ENCODE measurements around the gene FECH. TPM values are rescaled to one million over a fixed set of nuclear protein-coding genes. Genes with fewer than 3 reads are reported as not detected.

FECH gene
- total RNA-seq, 1 experiment from 2014 or later, result 24.1 TPM

DNA sequence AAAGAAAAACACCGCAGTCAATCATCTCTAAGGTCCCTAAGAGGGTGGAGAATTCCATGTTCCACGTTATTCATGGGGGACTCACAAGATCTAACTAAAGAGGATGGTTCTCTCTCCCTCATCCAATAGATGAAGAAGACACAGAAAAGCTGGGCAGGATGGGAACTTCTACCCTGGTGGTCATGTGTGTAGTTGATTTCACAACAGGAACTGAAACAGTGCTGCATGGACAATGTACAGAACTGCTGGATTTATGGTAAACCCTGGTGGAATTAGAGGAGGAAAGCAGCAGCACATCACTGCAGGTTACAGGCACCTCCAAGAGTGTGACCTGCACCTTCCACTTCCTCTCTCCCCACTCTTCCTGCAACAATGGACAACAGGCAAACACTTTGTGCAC, 31.4 kb downstream of the FECH start:
- Mint-ChIP-seq H3K36me3 (ENCODE audit: insufficient read depth in 1 of 3, low read depth in 3 of 3) (peaks cover 4 to 26% (median 23%) of the 10 kb centered on the region in 3 experiments), H3K27me3 (ENCODE audit: low read depth) (no peaks in the 10 kb centered on the region), H3K27ac (no peak overlapping the region), H3K4me3 (no peak overlapping the region), H3K9me3 (no peaks in the 10 kb centered on the region), H3K4me1 (no peaks in the 10 kb centered on the region)
- no peak overlapping the region for H2BK5ac ChIP-seq (ENCODE audit: insufficient read length, low read length)
- no peak overlapping the region for H3K27ac ChIP-seq (ENCODE audit: insufficient read length, low read depth, low read length)
- no peaks in the 10 kb centered on the region for H3K27me3 ChIP-seq (ENCODE audit: insufficient read depth, low read length)
- H3K4ac ChIP-seq (ENCODE audit: low read depth, low read length), result no peak overlapping the region
- H2BK12ac ChIP-seq (ENCODE audit: insufficient read length, low read depth, low read length), result no peak overlapping the region
- H2AFZ ChIP-seq (ENCODE audit: low read length), result no peak overlapping the region
- no peaks in the 10 kb centered on the region for H3K79me2 ChIP-seq (ENCODE audit: insufficient read depth, low read length)
- no peak overlapping the region for H4K91ac ChIP-seq (ENCODE audit: insufficient read length, low read depth, low read length)
- no peak overlapping the region for H3K56ac ChIP-seq (ENCODE audit: insufficient read length, low read depth, low read length)
- H4K5ac ChIP-seq (ENCODE audit: insufficient read length, low read depth, low read length), result no peak overlapping the region
- H3T11ph ChIP-seq (ENCODE audit: low read length), result no peak overlapping the region
- no peak overlapping the region for H3K9ac ChIP-seq (ENCODE audit: extremely low read depth, insufficient read length, low read length)
- H4K8ac ChIP-seq (replicated peaks; ENCODE audit: insufficient read length, low read depth, low read length), result no peak overlapping the region
- no peaks in the 10 kb centered on the region for H4K20me1 ChIP-seq (ENCODE audit: control insufficient read depth, insufficient read depth, insufficient read length)
- H3K14ac ChIP-seq (ENCODE audit: insufficient read depth, low read length), result no peak overlapping the region
- DNase-seq, result no peak
- H3K23me2 ChIP-seq (ENCODE audit: insufficient read length, low read depth, low read length, poor library complexity, severe bottlenecking), result no peaks in the 10 kb centered on the region
- no peak overlapping the region for H3K18ac ChIP-seq (ENCODE audit: insufficient read length, low read depth, low read length)
- no peak overlapping the region for H2BK120ac ChIP-seq (ENCODE audit: low read depth, low read length, poor library complexity, severe bottlenecking)
- WGBS (ENCODE audit: extremely low coverage, insufficient read length, low lambda C conversion rate), result no CpG with 5 or more reads among the region's 2 CpGs
- H2AK5ac ChIP-seq (ENCODE audit: insufficient read length, low read length), result no peak overlapping the region
- no peak overlapping the region for H2BK15ac ChIP-seq (ENCODE audit: low read depth, low read length)
- H3K4me2 ChIP-seq (ENCODE audit: insufficient read depth, insufficient read length, low read length), result no peak overlapping the region
- H3K9me3 ChIP-seq (ENCODE audit: control insufficient read depth, low read depth, low read length), result no peaks in the 10 kb centered on the region
- H3K4me1 ChIP-seq (ENCODE audit: insufficient read depth, low read length), result no peaks in the 10 kb centered on the region
- TF ChIP-seq, protein P1, sequence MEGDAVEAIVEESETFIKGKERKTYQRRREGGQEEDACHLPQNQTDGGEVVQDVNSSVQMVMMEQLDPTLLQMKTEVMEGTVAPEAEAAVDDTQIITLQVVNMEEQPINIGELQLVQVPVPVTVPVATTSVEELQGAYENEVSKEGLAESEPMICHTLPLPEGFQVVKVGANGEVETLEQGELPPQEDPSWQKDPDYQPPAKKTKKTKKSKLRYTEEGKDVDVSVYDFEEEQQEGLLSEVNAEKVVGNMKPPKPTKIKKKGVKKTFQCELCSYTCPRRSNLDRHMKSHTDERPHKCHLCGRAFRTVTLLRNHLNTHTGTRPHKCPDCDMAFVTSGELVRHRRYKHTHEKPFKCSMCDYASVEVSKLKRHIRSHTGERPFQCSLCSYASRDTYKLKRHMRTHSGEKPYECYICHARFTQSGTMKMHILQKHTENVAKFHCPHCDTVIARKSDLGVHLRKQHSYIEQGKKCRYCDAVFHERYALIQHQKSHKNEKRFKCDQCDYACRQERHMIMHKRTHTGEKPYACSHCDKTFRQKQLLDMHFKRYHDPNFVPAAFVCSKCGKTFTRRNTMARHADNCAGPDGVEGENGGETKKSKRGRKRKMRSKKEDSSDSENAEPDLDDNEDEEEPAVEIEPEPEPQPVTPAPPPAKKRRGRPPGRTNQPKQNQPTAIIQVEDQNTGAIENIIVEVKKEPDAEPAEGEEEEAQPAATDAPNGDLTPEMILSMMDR (conservative IDR thresholded peaks at IDR 0.05), result no peak
- no peak overlapping the region for H2BK20ac ChIP-seq (ENCODE audit: low read depth, low read length, poor library complexity, severe bottlenecking)
- no peaks in the 10 kb centered on the region for H3K79me1 ChIP-seq (ENCODE audit: insufficient read depth, low read depth, low read length, poor library complexity, severe bottlenecking)
- no peak overlapping the region for H3K23ac ChIP-seq (ENCODE audit: insufficient read length, low read depth, low read length)

All from H9 (cell line).